Measurements from ENCODE around the gene TMEM163.

- TF ChIP-seq CTCF (IDR thresholded peaks at IDR 0.05; ENCODE audit: low read length) (no peak), EZH2 (IDR thresholded peaks at IDR 0.05; ENCODE audit: borderline replicate concordance, low read length) (no peak)
Measured at GRCh38 chr2:134762508-134762907, 43.7 kb upstream of the TMEM163 start.

Data from OCI-LY1 (cell line).